Superior temporal gyrus (tissue), 1 donor: Measurements from ENCODE around the gene MCRS1.
"Not testable (repeated sequence)": the region's sequence is repeated elsewhere in the genome, so short reads cannot be mapped to it uniquely, and the experiment has no call there.

ENCODE experiments used
- DNase-seq: peaks from one replicate; pipeline ENCODE4 v3.0.0-alpha.2; 2016; ENCODE audit errors: extremely low spot score

Gene MCRS1

DNA sequence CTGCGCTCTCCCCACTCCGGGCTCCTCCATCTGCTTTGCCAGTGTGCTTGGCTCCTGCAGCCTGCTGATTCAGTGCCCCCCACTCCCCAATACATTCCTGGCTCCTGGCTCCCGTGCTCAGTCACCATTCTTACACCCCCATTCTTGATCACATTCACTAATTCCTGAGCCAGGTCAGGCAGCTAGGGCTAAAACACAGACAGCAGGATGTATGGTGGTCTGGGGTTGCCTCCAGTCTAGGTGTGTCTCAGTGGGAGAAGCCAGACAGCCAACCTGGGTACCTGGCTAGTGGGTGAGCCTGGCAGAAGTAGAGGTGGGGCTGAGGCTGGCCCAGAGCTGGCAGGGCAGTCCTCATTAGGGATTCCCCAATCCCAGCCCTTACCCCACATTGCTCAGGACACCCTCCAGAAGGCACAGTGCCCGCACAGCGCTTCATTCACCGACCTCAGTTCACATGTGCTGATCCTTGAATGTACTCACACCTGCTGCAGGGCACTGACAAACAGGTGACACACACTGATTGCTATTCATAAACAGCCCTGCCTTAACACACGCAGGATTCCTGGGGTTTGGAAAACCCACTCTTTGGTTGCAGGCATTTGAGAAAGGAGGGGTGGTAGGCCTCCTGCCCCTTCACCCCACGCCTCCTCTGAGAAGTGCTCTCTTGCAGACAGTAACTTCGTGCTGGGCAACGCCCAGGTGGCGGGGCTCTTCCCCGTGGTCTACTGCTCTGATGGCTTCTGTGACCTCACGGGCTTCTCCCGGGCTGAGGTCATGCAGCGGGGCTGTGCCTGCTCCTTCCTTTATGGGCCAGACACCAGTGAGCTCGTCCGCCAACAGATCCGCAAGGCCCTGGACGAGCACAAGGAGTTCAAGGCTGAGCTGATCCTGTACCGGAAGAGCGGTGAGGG is 27.5 kb downstream of the MCRS1 start:
- no peak for DNase-seq

DNA sequence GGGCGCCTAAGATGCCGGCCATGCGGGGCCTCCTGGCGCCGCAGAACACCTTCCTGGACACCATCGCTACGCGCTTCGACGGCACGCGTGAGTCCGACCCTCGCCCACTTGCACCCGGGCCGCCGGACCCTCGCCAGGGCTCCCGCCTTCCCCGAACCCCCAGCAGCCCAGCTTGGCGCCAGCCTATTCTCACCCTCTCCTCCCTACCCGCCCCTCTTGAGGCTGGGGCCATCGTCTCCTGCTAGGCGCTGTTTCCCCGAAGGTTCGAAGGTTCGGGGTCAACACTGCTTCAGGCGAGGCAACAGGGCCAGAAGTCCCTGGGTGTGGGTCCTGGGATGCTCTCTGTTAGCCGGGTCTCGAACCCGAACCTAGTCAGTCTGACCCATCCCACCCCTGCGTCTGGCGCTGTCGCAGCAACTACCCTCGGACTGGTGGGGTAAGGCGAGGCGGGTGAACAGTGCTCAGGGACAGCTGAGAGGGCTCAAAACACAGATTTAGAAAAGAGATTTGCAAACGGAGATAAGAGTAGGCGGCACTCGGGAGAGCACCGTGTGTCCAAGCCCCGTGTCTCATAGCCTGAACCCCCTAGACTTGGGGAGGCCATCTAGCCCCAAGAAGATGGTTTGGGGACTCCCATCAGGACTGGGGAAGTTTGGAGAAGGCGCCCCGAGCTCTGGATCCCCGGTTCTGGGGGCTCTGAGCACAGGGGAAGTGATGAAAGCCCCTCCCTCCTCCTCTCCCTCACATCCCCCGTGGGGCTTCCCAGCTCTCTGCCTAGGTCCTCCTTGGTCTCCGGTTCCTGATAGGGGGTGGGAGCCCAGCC is 28.3 kb downstream of the MCRS1 start:
- no peak for DNase-seq

DNA sequence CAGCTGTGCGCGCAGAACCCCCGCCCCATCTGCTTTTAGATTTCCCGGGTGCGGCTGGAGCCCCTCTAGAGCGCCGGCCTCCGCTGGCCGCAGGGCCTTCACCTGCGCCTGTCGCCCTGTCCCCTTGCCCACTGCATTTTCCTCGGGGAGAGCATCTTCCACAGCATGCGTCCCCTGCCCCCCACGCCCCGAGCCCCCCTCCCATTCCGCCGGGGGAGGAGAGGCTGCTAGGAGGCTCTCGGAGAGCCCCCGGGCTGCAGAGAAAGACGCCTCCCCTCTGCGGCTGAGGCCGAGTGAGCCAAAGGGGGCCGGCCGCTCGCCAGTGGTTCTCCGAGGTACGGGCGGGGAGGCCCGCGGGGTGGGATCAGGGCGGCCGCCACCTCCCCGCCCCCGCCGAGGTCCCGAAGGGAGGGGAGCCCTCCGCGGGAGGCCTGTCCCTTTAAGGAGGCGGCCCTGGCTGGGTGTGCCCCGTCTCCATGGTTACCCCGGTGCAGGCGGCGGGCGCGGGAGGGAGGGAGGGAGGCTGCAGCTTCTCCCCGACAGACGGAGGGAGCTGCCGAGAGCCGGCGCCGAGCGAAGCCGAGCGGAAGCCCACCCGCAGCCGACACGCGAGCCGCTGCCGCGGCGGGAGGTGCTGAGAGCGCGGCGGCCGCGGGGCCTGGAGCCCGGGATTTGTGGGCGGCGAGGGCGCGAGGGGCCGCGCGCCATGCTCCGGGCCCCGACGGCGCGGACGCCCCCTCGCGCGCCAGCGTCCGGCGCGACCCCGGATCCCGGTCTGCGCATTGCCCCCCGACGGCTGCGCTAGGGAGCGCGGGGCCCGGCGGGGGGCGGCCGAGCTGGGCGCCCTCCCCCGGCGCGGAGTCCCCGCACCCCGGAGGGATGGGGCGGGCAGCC is 29.2 kb downstream of the MCRS1 start, which contains the start of gene KCNH3:
TSS of gene KCNH3 (plus strand) at position 521 of the 894 bp plus-strand sequence. CDS start 387 bp downstream, outside the sequence.
- peak; percentile 51 for DNase-seq

DNA sequence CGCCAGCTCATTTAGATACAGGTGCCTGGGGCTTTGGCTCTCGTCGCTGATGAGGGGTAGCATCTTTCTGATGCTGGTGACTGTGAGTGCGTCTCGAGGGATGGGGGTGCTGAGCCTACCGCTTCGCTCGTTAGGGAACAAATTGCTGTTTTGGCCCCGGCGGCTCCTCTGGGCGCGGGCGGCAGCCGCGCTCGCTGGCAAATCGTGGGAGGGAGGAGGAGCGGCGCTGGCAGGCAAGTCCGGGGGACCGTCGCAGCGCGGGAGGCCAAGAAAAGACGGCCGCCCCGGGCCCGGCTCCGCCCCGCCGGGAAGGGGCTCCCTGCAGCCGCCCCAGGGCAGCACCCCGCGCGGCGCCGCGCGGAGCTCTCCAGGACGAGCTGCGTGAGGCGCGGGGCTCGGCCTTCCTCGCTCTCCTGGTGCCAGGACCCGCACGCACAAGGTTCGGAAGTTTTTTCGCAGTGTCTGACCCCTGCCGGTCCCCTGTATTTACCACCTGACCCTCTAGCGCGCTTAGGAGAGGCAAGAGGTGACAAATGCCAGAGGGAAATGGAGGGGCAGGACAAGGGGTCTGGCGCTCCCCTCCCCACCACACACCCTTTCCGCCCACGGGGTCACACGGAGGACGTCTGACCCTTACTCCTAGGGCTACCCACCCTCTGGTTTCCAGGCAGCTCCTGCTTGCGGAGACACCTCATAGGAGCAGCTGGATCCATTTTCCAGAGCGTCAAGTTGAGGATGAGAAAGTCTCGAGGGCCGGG is 30.0 kb downstream of the MCRS1 start:
- no peak for DNase-seq

DNA sequence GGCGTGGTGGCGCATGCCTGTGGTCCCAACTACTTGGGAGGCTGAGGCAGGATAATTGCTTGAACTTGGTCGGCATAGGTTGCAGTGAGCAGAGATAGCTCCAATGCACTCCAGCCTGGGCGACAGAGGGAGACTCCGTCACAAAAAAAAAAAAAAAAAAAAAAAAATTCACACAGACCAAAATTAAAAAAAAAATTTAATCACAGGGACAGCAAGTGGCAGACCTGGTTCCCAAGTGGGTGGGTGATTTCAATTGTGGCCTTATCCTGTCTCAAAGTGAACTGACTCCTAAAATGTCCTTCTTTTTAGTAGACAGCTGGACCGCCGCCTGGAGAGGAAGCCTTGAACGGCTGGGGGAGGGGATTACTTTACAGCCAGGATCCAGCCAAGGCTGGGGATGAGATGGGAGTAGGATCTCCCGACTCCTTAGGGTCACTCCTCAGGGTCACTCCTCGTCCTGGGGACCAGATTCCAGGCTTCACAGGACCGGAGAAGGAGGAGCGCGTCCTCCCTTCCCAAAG is 30.7 kb downstream of the MCRS1 start:
- no peak for DNase-seq

DNA sequence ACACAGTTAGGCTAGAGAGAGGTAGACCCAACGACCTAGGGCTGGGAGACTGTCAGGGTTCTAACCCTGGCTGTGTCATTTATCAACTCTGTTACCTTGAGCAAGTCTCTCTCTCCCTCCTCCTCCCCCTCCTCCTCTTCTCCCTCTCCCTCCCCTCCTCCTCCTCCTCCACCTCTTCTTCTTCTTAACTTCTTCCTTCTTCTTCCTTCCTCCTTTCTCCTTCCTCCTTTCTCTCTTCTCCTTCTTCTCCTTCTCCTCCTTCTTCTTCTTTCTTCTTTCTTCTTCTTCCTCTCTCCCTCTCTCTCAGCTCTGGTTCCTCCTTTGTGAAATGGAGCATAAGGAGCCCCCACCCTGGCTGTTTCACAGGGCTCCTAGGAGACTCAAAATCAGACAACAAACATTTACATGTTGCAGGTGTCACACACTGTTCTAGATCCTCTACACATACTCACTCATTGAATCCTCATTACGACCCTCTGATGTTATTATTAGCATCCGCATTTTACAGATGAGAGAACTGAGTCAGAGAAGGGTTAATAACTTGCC is 31.3 kb downstream of the MCRS1 start:
- no peak for DNase-seq

DNA sequence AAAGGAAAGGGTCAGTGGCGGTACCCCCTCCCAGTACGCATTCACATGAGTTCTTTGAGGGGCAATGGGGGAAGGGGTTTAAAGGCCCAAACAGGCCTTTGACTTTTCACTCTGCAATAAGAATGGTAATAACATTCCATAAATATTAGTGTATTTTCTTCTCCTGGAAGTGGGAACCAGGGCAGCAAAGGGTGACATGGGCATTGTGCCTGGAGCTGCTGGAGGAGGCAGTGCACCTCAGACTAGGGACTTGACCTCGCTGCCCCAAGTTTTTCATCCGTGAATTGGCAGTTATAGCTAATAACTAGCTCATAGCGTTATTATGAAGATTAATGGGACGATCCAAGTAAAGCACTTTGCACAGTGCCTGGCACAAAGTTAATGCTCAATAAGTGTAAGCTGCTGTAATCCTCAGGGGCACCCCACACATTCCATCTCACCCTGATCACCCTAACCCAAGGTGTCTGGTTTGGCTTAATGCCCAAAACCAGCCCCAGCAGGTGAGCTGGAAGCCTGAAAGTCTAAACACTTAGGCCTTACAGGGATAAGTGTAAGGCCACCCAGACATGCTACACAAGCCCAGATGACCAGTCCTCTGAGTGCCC is 31.9 kb downstream of the MCRS1 start:
- no peak for DNase-seq

DNA sequence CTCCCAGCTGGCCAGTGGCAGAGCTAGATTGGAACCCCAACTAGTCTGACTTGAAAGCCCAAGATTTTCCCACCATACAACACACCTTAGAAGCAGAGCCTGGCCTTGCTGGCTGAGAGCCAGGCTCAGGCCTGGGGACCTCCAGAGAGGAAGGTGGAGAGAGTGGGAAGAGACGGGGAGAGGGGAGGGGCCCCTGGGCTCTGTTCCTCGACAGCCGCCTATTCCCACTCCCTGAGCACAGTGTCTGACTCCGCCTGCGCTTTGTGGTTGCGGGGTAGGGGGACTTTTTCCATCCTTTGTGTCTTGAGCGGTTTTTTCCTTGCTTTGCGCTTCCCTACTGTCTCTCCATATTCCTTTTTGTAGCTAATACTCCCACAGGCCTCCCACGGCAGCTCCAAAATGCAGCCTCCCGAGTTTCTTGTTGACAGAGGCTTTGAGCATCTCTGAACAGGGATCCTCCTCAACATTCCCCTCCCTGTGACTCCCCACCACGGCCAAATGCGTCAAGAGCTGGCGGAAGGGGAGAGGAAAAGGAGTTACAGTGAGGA is 33.1 kb downstream of the MCRS1 start:
- DNase-seq = no peak

DNA sequence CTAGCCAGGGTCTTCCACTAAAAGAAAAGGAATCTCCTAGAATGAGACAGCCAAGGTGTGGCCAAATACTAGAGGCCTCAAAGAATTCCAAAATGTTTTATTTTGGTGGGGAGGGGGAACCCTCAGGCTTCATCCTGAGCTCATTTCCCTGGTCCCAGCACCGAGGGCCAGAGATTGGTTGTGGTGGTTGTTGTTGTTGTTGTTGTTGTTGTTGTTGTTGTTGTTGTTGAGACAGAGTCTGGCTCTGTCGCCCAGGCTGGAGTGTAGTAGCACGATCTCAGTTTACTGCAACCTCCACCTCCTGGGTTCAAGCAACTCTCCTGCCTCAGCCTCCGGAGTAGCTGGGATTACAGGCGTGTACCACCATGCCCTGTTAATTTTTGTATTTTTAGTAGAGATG is 33.8 kb downstream of the MCRS1 start:
- DNase-seq = not testable (repeated sequence)

DNA sequence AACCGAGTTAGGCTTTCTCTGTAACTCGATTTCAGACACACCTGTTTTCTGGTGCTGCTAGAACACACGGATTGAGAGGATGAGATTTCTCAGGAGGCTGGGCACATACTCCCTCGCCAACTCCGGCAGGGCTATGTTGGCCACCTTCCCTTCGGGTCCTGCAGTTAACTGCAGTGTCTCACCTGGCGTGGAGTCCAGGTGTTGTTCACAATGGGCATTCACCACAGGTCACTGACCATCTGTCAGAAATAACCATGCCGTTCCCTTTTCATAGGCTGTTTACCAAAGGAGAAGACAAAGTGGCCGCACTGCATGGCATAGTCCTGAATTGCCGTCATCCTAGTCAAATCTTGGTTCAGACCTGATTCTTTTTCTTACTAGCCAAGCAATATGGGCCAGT is 34.6 kb downstream of the MCRS1 start:
- no peak for DNase-seq

DNA sequence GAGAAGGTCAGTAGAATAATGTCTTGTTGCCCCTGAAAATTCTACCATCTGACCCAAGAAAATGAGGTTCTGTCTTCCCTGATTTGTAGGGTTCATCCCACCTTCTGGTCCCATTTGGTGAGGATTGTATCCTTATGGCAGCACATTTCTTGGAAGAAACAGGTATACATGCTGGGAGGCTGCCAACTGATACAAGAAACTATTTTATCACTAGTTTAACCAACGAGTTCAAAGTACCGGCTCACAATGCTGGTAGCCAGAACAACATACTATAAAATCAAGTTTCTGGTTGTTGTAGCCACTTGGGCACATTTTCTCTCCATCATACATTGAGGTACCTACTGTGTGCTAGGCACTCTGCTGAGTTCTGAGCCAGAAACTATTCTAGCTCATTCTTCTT is 36.2 kb downstream of the MCRS1 start:
- no peak for DNase-seq

DNA sequence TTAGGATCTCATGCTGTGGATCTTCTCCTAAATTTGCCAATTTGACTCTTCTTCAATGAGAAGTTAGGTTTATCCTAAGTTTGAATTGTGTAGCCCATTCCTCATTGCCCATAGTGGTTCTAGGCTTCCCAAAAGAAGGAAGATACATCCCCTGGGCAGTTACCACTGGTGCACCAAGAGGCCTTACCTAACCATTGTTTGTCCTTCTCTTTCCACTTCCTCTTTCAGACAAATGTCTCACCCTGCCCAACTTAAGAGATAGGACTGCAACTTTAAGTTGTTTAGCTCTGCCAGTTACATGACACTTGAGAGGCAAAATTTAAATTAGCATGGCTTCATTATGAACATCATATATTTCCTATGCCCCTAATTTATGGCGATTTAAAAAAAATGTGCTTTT is 38.5 kb downstream of the MCRS1 start:
- no peak for DNase-seq

DNA sequence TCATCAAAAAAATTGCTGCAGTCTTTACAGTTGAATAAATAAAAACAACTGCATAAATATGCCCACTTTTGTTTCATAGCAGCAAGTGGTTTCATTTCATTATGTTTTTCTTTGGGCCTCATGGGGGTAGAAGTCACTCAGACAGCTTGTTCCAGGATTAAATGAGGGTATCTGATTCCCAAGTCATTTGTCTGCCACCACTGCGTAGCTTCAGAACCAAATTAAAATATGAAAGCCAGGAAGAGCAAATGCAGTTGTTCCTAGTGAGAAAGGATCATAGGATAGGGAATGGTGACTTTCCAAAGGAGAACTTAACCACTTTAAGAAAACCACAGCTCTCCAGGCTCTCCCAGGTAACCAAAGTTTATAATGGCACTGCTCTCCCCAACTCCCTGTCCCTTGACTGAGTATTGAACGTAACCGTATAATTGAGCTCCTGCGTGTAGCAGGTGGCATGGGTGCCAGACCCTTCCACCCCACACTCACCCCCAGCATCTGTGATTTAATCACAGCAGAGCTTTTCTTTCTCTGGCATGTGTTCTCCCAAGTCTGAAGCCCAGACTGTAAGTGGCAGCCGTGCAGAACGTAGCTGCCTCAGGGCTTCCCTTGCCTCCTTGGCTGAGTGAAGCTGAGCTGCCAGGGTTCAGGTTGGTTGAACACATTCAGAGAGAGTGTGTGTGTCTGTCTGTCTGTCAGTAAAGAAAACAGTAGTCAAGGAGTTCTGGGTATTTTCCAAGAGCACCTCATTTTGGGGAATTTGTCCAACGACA is 40.4 kb downstream of the MCRS1 start:
- DNase-seq = no peak

DNA sequence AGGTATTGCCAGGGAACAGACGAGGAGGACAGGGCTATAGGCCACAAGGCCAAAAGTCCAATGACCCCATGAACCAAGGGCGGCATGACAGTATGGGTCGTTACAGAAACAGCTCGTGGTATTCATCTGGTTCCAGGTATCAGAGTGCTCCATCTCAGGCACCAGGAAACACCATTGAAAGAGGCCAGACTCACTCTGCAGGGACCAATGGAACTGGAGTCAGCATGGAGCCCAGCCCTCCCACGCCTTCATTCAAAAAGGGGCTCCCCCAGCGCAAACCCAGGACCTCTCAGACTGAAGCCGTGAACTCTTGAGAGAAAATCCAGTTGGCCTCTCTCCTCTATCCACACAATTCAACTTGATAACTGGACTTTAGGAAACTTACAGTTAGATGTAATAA is 42.0 kb downstream of the MCRS1 start:
- DNase-seq = no peak

DNA sequence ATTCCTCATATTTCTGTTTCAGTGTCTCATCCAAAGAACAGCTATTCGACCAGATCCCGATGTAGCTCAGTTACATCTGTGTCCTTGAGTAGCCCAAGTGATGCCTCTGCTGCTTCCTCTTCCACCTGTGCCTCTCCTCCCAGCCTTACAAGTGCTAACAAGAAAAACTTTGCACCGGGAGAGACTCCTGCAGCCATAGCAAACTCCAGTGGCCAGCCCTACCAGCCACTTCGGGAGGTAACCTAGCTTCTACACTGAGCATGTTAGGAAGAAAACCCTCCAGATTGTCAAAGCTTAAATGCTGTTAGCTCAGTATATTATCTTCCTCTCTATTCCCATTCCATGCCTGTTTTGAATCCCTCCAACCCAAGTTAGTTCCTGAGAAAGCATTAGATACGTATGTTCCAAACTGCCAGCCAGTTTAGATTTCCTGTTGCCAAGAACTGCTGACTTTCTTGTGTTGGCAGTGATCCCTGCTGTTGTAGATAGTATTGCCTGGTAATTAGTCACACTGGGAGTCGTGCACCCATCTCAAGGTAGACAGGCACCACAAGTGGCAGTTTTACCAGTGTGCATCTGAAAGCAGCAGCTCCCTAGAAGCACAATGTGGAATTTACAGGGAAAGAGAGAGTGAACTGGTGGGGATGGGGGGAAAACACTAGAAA is 43.1 kb downstream of the MCRS1 start:
- no peak for DNase-seq

DNA sequence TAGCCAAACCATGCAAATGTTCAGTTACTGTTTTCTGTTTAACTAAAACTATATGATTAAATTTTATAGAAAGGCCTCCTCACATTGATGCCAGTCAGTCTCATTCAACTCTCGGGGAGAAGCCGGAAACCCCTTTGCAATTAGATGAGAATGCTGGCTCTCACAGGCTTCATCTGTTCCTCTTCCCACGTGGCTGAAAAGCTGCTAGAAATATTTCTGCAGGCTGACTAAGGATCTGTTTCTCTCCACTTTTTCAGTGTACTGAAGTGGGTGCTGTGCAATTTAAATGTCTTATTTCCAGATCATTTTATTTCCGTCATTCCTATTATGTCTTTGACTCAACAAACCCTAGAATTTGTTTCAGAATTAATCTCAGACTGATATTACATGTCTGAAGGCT is 46.6 kb downstream of the MCRS1 start:
- no peak for DNase-seq

DNA sequence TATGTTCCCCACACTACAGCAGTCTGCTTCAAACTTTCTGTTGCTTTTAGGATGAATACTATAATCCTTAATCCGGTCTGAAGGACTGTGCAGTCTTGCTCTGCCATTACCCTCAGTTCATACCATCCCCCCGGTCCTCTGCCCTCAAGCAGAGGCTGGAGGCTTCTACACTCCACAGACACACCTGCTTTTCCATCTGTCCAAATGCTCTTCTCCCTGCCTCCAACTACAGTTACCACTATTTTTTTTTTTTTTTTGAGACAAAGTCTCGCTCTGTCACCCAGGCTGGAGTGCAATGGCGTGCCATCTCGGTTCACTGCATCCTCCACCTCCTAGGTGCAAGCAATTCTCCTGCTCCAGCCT is 48.4 kb downstream of the MCRS1 start:
- DNase-seq = no peak

DNA sequence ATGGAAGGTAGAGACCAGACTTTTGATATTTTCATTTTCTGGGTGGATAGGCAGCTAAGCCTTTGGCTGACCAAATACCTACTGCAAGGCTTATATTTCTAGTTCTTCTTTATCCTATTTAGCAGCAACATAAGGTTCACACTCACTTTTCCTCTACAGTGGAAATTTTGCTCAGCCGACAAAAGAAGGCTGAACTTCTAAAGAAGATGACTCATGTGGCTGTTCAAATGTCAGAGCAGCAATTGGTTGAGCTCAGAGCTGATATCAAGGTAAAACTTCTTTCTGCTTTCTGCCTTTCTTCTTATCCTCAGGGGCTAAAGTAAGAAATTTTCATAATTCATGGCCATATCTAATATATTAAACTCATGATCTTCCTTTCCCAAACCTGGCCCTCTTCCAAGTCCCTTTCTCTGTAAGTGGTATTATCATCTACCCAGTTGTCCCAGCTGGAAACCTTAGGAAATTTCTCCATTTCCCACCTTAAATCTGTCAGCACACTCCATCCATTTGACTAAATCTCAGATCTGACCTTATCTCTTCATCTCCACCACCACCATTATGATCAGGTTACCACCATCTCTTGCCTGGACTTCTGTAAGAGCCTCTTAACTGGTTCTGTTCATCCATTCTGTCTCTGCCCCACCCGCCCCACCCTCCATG is 48.9 kb downstream of the MCRS1 start:
- DNase-seq = no peak
